Measurements from ENCODE around the gene TCOF1. TPM values are rescaled to one million over a fixed set of nuclear protein-coding genes. Genes with fewer than 3 reads are reported as not detected.

The TCOF1 gene
- polyA plus RNA-seq, 1 donor (not counting 4 experiments of a cell fraction or from before 2014, with no cell fraction given) = 13.6 TPM

DNA sequence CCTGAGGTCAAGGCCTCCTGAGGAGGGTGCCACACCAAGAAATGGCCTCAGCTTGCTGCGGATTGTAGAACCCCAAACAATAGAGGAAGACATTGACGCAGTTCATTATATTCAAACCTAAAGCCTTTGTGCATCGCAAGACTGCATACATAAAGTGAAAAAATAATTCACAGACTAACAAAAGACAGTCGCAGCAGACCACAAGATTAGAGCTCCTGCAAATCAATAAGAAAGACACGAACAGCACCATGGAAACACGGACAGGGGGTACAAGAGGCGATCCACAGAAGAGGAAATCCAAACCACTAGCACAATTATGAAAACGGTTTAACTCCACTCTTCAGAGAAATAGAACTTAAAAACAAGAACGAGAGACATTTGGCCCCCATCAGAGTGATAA lies 10.0 kb upstream of the TCOF1 start:
- FAIRE-seq = no peak
- Histone ChIP-seq H3K36me3 (ENCODE audit: control insufficient read depth in 2 of 2, extremely low read depth in 1 of 2, insufficient read depth in 2 of 2, low read length in 2 of 2) (no peaks in the 10 kb centered on the region), H3K27me3 (ENCODE audit: control insufficient read depth, extremely low read depth, insufficient read depth, low read length) (no peaks in the 10 kb centered on the region), H3K9me3 (ENCODE audit: control insufficient read depth, low read depth, low read length) (no peaks in the 10 kb centered on the region), H3K4me3 (ENCODE audit: control insufficient read depth in 2 of 3, extremely low read depth in 1 of 3, insufficient read depth in 2 of 3, low read depth in 1 of 3, low read length in 3 of 3) (no peak overlapping the region), H3K4me2 (ENCODE audit: control insufficient read depth, extremely low read depth, insufficient read depth, low read depth, low read length) (no peak overlapping the region), H3K4me1 (ENCODE audit: control insufficient read depth, extremely low read depth, insufficient read depth, low read length) (peaks cover 12% of the 10 kb centered on the region), H3K79me2 (ENCODE audit: control insufficient read depth, insufficient read depth, low read length) (no peaks in the 10 kb centered on the region), H3K9ac (ENCODE audit: control insufficient read depth, extremely low read depth, insufficient read depth, low read length) (no peak overlapping the region), H3K9me1 (ENCODE audit: control insufficient read depth, extremely low read depth, insufficient read depth, low read length) (no peaks in the 10 kb centered on the region), H4K20me1 (ENCODE audit: control insufficient read depth, extremely low read depth, insufficient read depth, low read length) (no peaks in the 10 kb centered on the region), H3K27ac (ENCODE audit: control insufficient read depth, insufficient read depth, low read length) (no peak overlapping the region), H2AFZ (ENCODE audit: control insufficient read depth, low read length) (no peak overlapping the region)
- DNase-seq (ENCODE audit: low read depth, low spot score) = no peak
- dilution Hi-C loops (cut with MboI; ENCODE audit: extremely low pct_ligation_motif_present, low sequenced_read_pairs) = no loop called here
- TF ChIP-seq, protein P1, sequence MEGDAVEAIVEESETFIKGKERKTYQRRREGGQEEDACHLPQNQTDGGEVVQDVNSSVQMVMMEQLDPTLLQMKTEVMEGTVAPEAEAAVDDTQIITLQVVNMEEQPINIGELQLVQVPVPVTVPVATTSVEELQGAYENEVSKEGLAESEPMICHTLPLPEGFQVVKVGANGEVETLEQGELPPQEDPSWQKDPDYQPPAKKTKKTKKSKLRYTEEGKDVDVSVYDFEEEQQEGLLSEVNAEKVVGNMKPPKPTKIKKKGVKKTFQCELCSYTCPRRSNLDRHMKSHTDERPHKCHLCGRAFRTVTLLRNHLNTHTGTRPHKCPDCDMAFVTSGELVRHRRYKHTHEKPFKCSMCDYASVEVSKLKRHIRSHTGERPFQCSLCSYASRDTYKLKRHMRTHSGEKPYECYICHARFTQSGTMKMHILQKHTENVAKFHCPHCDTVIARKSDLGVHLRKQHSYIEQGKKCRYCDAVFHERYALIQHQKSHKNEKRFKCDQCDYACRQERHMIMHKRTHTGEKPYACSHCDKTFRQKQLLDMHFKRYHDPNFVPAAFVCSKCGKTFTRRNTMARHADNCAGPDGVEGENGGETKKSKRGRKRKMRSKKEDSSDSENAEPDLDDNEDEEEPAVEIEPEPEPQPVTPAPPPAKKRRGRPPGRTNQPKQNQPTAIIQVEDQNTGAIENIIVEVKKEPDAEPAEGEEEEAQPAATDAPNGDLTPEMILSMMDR (optimal IDR thresholded peaks at IDR 0.05 in 1 of 3, IDR thresholded peaks at IDR 0.05 in 1 of 3, conservative IDR thresholded peaks at IDR 0.05 in 1 of 3; ENCODE audit: extremely low read depth in 1 of 3, insufficient read depth in 2 of 3, low read length in 3 of 3) = no peak
- no peak for TF ChIP-seq EZH2 (IDR thresholded peaks at IDR 0.05; ENCODE audit: low read length)

DNA sequence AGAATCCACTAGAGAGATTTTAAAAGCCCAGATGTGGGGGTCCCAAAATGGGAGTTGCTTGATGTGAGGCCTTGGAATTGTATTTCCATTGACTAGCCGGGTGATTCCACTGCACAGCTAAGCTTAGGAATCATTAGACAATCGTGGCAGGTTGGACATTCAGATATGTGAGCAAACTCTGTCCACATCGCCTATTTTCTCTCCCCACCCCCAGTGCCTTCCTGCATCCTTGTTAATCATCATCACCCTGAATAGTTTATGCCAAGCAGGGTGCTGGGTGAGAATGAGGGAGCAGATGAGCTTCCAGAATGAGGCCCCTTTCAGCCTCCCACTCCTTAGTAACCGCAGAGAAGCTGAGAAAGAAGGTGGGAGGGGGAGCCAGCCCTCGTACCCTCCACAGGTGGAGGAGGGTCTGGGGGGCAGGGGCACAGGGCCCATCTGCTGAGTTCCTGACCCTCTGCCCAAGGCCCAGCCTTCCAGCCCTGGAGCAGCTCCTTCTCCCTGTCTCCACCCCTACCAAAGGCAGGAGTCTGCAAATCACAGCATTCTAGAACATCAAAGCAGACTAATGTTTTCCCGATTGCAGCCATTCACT lies 7.7 kb upstream of the TCOF1 start:
- Histone ChIP-seq H3K79me2 (ENCODE audit: control insufficient read depth, insufficient read depth, low read length) (no peaks in the 10 kb centered on the region), H3K4me2 (ENCODE audit: control insufficient read depth, extremely low read depth, insufficient read depth, low read depth, low read length) (no peak overlapping the region), H3K27me3 (ENCODE audit: control insufficient read depth, extremely low read depth, insufficient read depth, low read length) (no peaks in the 10 kb centered on the region), H3K4me1 (ENCODE audit: control insufficient read depth, extremely low read depth, insufficient read depth, low read length) (peaks cover 6% of the 10 kb centered on the region), H3K4me3 (ENCODE audit: control insufficient read depth in 2 of 3, extremely low read depth in 1 of 3, insufficient read depth in 2 of 3, low read depth in 1 of 3, low read length in 3 of 3) (no peak overlapping the region), H3K27ac (ENCODE audit: control insufficient read depth, insufficient read depth, low read length) (no peak overlapping the region), H3K9ac (ENCODE audit: control insufficient read depth, extremely low read depth, insufficient read depth, low read length) (no peak overlapping the region), H3K36me3 (ENCODE audit: control insufficient read depth in 2 of 2, extremely low read depth in 1 of 2, insufficient read depth in 2 of 2, low read length in 2 of 2) (no peaks in the 10 kb centered on the region), H3K9me3 (ENCODE audit: control insufficient read depth, low read depth, low read length) (no peaks in the 10 kb centered on the region), H3K9me1 (ENCODE audit: control insufficient read depth, extremely low read depth, insufficient read depth, low read length) (no peaks in the 10 kb centered on the region), H4K20me1 (ENCODE audit: control insufficient read depth, extremely low read depth, insufficient read depth, low read length) (no peaks in the 10 kb centered on the region), H2AFZ (ENCODE audit: control insufficient read depth, low read length) (no peak overlapping the region)
- TF ChIP-seq EZH2 (IDR thresholded peaks at IDR 0.05; ENCODE audit: low read length) = no peak
- TF ChIP-seq, protein P1 (optimal IDR thresholded peaks at IDR 0.05 in 1 of 3, IDR thresholded peaks at IDR 0.05 in 1 of 3, conservative IDR thresholded peaks at IDR 0.05 in 1 of 3; ENCODE audit: extremely low read depth in 1 of 3, insufficient read depth in 2 of 3, low read length in 3 of 3) = no peak
- DNase-seq (ENCODE audit: low read depth, low spot score) (no peak), FAIRE-seq (no peak)
- dilution Hi-C loops (cut with MboI; ENCODE audit: extremely low pct_ligation_motif_present, low sequenced_read_pairs) = no loop called here

Measured in keratinocyte (primary cell).